Activated T-cell treated with anti-CD3 and anti-CD28 coated beads, Interleukin-2, amount 50 U/mL, for 48 hours (primary cell): ENCODE measurements around the gene P2RY4.
"Not testable (repeated sequence)": the region's sequence is repeated elsewhere in the genome, so short reads cannot be mapped to it uniquely, and the experiment has no call there.

ENCODE experiments used
- DNase-seq, 2 experiments: peaks; one replicate each; pipeline ENCODE4 v3.0.0-alpha.2; 2020

Gene P2RY4

GRCh38 chrX:70241501-70241900, 18.5 kb downstream of the P2RY4 start:
- no peak for DNase-seq

GRCh38 chrX:70240751-70241150, 19.3 kb downstream of the P2RY4 start:
- no peak for DNase-seq

GRCh38 chrX:70234355-70234754, 25.6 kb downstream of the P2RY4 start, which contains the start of gene AWAT1:
TSS of gene AWAT1 (plus strand) at chrX:70234655. CDS start at chrX:70234696, 41 bp downstream.
- no peak for DNase-seq

- DNase-seq, result no peak
Measured at GRCh38 chrX:70231666-70232065, 28.3 kb downstream of the P2RY4 start.

GRCh38 chrX:70226687-70227086, 33.3 kb downstream of the P2RY4 start:
- DNase-seq, result no peak

GRCh38 chrX:70226048-70226447, 34.0 kb downstream of the P2RY4 start:
- no peak for DNase-seq

GRCh38 chrX:70219938-70220764, 39.9 kb downstream of the P2RY4 start:
- no peak for DNase-seq

GRCh38 chrX:70209570-70209969, 50.4 kb downstream of the P2RY4 start:
- DNase-seq, result not testable (repeated sequence)

GRCh38 chrX:70208479-70208878, 51.5 kb downstream of the P2RY4 start:
- DNase-seq, result no peak
